IMR-90 (cell line): ENCODE data around the gene UFSP1. TPM values are rescaled to one million over a fixed set of nuclear protein-coding genes. Genes with fewer than 3 reads are reported as not detected.

Source experiments
- ATAC-seq: fragments of 200-7000 bp; cut with Tn5 transposase; 2 replicates; pipeline ENCODE4 v1.9.1; 2020; ENCODE audit warnings: low read depth, mild to moderate bottlenecking, moderate library complexity
- BruUV-seq: library from RNA; stranded (reverse); fragments of 400-500 nt; replicated peaks from 2 replicates; lab custom pipeline; 2021; lab: Mats Ljungman, UMichigan
- CTCF ChIA-PET: fragments of 300-600 bp; formaldehyde crosslinking; extraction: SDS; loops from one replicate; lab custom pipeline; 2021; ENCODE audit warnings: antibody characterized with exemption; lab: Yijun Ruan, JAX
- POLR2A ChIA-PET: fragments of 300-600 bp; sonication (Branson Sonifier 250); formaldehyde crosslinking; loops from one replicate; lab custom pipeline; 2022; ENCODE audit warnings: antibody characterized with exemption; ENCODE audit not compliant: unreplicated experiment; lab: Charles Lee
- DNase-seq: peaks from one replicate; pipeline ENCODE4 v3.0.0; 2013
- H2AFZ ChIP-seq: replicated peaks from 2 replicates; pipeline ENCODE3; 2013; ENCODE audit warnings: low read length, mild to moderate bottlenecking; ENCODE audit not compliant: poor library complexity
- H2AK5ac ChIP-seq: 2 replicates; pipeline ENCODE4 v1.6.1; 2013; ENCODE audit warnings: low read depth, low read length, inconsistent platforms
- H2AK9ac ChIP-seq: replicated peaks from 2 replicates; pipeline ENCODE3; 2013; ENCODE audit warnings: mild to moderate bottlenecking, low read depth, low read length, moderate library complexity; ENCODE audit not compliant: poor library complexity
- H2BK120ac ChIP-seq: 2 replicates; pipeline ENCODE4 v1.6.1; 2013; ENCODE audit warnings: low read depth, low read length, inconsistent platforms
- H2BK15ac ChIP-seq: 3 replicates; pipeline ENCODE4 v1.6.1; 2013; ENCODE audit warnings: low read depth, low read length, inconsistent platforms
- H2BK20ac ChIP-seq: 2 replicates; pipeline ENCODE4 v1.6.1; 2013; ENCODE audit warnings: low read depth, mild to moderate bottlenecking, inconsistent platforms, low read length, moderate library complexity
- H2BK5ac ChIP-seq: 2 replicates; pipeline ENCODE4 v1.6.1; 2013; ENCODE audit warnings: mild to moderate bottlenecking, low read depth, low read length, inconsistent platforms; ENCODE audit not compliant: poor library complexity, severe bottlenecking
- H3K14ac ChIP-seq: replicated peaks from 2 replicates; pipeline ENCODE4 v1.6.1; 2013; ENCODE audit warnings: low read depth, low read length, inconsistent platforms
- H3K18ac ChIP-seq: 2 replicates; pipeline ENCODE4 v1.6.1; 2013; ENCODE audit warnings: low read depth, low read length, control low read depth
- H3K23ac ChIP-seq: 2 replicates; pipeline ENCODE4 v1.6.1; 2013; ENCODE audit warnings: low read depth, low read length, inconsistent platforms
- H3K27ac ChIP-seq: 2 replicates; pipeline ENCODE4 v1.5.1; 2013; ENCODE audit warnings: mild to moderate bottlenecking, control low read depth, low read length; ENCODE audit not compliant: insufficient read depth
- H3K27me3 ChIP-seq: 2 replicates; pipeline ENCODE4 v1.6.1; 2013; ENCODE audit warnings: low read length; ENCODE audit not compliant: control insufficient read depth, insufficient read depth
- H3K36me3 ChIP-seq: 2 replicates; pipeline ENCODE4 v1.6.1; 2013; ENCODE audit warnings: low read length, mixed read lengths; ENCODE audit not compliant: control insufficient read depth, insufficient read depth
- H3K4ac ChIP-seq: 2 replicates; pipeline ENCODE4 v1.6.1; 2013; ENCODE audit warnings: low read depth, low read length, inconsistent platforms
- H3K4me1 ChIP-seq: 2 replicates; pipeline ENCODE4 v1.6.1; 2013; ENCODE audit warnings: low read length, mixed read lengths; ENCODE audit not compliant: control insufficient read depth, insufficient read depth
- H3K4me2 ChIP-seq: 2 replicates; pipeline ENCODE4 v1.6.1; 2013; ENCODE audit warnings: low read depth, mild to moderate bottlenecking, control low read depth, low read length, moderate library complexity
- H3K4me3 ChIP-seq: 2 replicates; pipeline ENCODE4 v1.5.1; 2013; ENCODE audit warnings: low read depth, mild to moderate bottlenecking, control low read depth, low read length, moderate library complexity; ENCODE audit not compliant: insufficient read depth
- H3K56ac ChIP-seq: 2 replicates; pipeline ENCODE4 v1.6.1; 2013; ENCODE audit warnings: low read length, inconsistent platforms; ENCODE audit not compliant: insufficient read depth; ENCODE audit errors: extremely low read depth
- H3K79me1 ChIP-seq, 2 experiments: 2 replicates each; pipeline ENCODE4 v1.6.1; 2013; ENCODE audit warnings: low read length in 2 of 2, inconsistent platforms in 1 of 2, low read depth in 1 of 2
- H3K9ac ChIP-seq: 2 replicates; pipeline ENCODE4 v1.6.1; 2013; ENCODE audit warnings: low read depth, low read length, control low read depth
- H3K9me1 ChIP-seq: 2 replicates; pipeline ENCODE4 v1.6.1; 2013; ENCODE audit warnings: low read length, inconsistent platforms; ENCODE audit not compliant: insufficient read depth
- H3K9me3 ChIP-seq: 2 replicates; pipeline ENCODE4 v1.6.1; 2013; ENCODE audit warnings: low read length; ENCODE audit not compliant: control insufficient read depth, insufficient read depth
- H4K20me1 ChIP-seq: 2 replicates; pipeline ENCODE4 v1.6.1; 2013; ENCODE audit warnings: low read length, inconsistent platforms; ENCODE audit not compliant: insufficient read depth
- H4K5ac ChIP-seq: 2 replicates; pipeline ENCODE4 v1.6.1; 2013; ENCODE audit warnings: mild to moderate bottlenecking, low read depth, low read length, control low read depth
- H4K8ac ChIP-seq, 2 experiments: 2 replicates each; pipeline ENCODE4 v1.6.1; 2013; ENCODE audit warnings: low read depth in 2 of 2, low read length in 2 of 2, control low read depth in 1 of 2, inconsistent platforms in 1 of 2
- H4K91ac ChIP-seq: 2 replicates; pipeline ENCODE4 v1.6.1; 2013; ENCODE audit warnings: low read depth, low read length, inconsistent platforms; ENCODE audit not compliant: insufficient read depth
- BHLHE40 ChIP-seq: fragments of 150-350 bp; IDR thresholded peaks from 2 replicates; pipeline ENCODE4 v1.6.1; 2016; ENCODE audit warnings: mild to moderate bottlenecking, low read depth, low read length
- CEBPB ChIP-seq: IDR thresholded peaks from 2 replicates; pipeline ENCODE4 v1.6.1; 2012; ENCODE audit warnings: low read depth, low read length, improper control_type of control experiment
- CHD1 ChIP-seq: IDR thresholded peaks from 2 replicates; pipeline ENCODE4 v1.6.1; 2012; ENCODE audit warnings: low read depth, low read length, improper control_type of control experiment
- CTCF ChIP-seq: conservative IDR thresholded peaks from 2 replicates; pipeline ENCODE4 v1.5.1; 2012; ENCODE audit warnings: mild to moderate bottlenecking, low read depth, low read length, improper control_type of control experiment
- ELK1 ChIP-seq: fragments of 150-350 bp; IDR thresholded peaks from 2 replicates; pipeline ENCODE4 v1.6.1; 2016; ENCODE audit warnings: low read depth, mild to moderate bottlenecking, low read length, moderate library complexity, borderline replicate concordance
- FOS ChIP-seq: fragments of 150-350 bp; IDR thresholded peaks from 2 replicates; pipeline ENCODE4 v1.6.1; 2016; ENCODE audit warnings: low read depth, low read length
- MAFK ChIP-seq: IDR thresholded peaks from 2 replicates; pipeline ENCODE4 v1.6.1; 2012; ENCODE audit warnings: low read depth, low read length, improper control_type of control experiment
- MAZ ChIP-seq: IDR thresholded peaks from 2 replicates; pipeline ENCODE4 v1.6.1; 2012; ENCODE audit warnings: low read depth, mild to moderate bottlenecking, low read length, improper control_type of control experiment, moderate library complexity, borderline replicate concordance
- MXI1 ChIP-seq: IDR thresholded peaks from 2 replicates; pipeline ENCODE4 v1.6.1; 2012; ENCODE audit warnings: low read depth, mild to moderate bottlenecking, low read length, moderate library complexity, borderline replicate concordance
- NFE2L2 ChIP-seq: fragments of 150-350 bp; IDR thresholded peaks from 2 replicates; pipeline ENCODE4 v1.6.1; 2016; ENCODE audit warnings: low read depth, mild to moderate bottlenecking, low read length
- POLR2A ChIP-seq: IDR thresholded peaks from 2 replicates; pipeline ENCODE4 v1.6.1; 2012; ENCODE audit warnings: mild to moderate bottlenecking, low read depth, low read length
- RAD21 ChIP-seq: IDR thresholded peaks from 2 replicates; pipeline ENCODE4 v1.6.1; 2012; ENCODE audit warnings: low read length, improper control_type of control experiment
- RCOR1 ChIP-seq: IDR thresholded peaks from 2 replicates; pipeline ENCODE4 v1.6.1; 2012; ENCODE audit warnings: mild to moderate bottlenecking, low read length, improper control_type of control experiment; ENCODE audit not compliant: insufficient replicate concordance
- RFX5 ChIP-seq: IDR thresholded peaks from 2 replicates; pipeline ENCODE4 v1.8.0; 2012; ENCODE audit warnings: low read depth, mild to moderate bottlenecking, low read length, moderate library complexity
- WGBS, 2 experiments: methylation state at CpG; one replicate each; pipeline versions ENCODE4 v1.1.5 to v1.1.7; 2013; ENCODE audit warnings: missing lambda C conversion rate in 2 of 2; ENCODE audit not compliant: insufficient read length in 1 of 2; ENCODE audit errors: extremely low coverage in 2 of 2; 5-methylcytosine and 5-hydroxymethylcytosine counted together
- dilution Hi-C: fragments of 300-500 bp; cut with HindIII; formaldehyde crosslinking; loops from one replicate; pipeline ENCODE4 v1.14.3; 2018; ENCODE audit warnings: low sequenced_read_pairs; ENCODE audit not compliant: unreplicated experiment
- in situ Hi-C: fragments of 300-500 bp; cut with MboI; formaldehyde crosslinking; loops from 3 replicates; pipeline ENCODE4 v1.14.3; 2019; ENCODE audit warnings: low sequenced_read_pairs, inconsistent platforms, mixed read lengths
- intact Hi-C: fragments of 100-400 bp; cut with micrococcal nuclease; formaldehyde crosslinking; loops from 2 replicates; pipeline ENCODE4 v1.10.0; 2022
- polyA plus RNA-seq, 3 experiments: library from polyadenylated mRNA; depleted of rRNA; stranded (reverse); fragments of >200 nt; gene quantifications; 2 replicates each; pipeline ENCODE4 v1.2.3, GENCODE V29; 2012; ENCODE audit warnings: low replicate concordance in 1 of 3
- total RNA-seq: library from RNA; depleted of rRNA; stranded (reverse); fragments of >200 nt; gene quantifications from 2 replicates; pipeline ENCODE4 v1.2.3, GENCODE V29; 2012

UFSP1 gene
- total and polyA plus RNA-seq, 2 of the 4 experiments (the other 2 are of a cell fraction): 0.36 to 1.0 TPM

GRCh38 chr7:100882785-100883526 lies 6.6 kb downstream of the UFSP1 start (continued):
- no peak for TF ChIP-seq MAFK

- H2AK5ac ChIP-seq: no peak overlapping the region
- CTCF ChIA-PET: no interaction called here
- no peak for TF ChIP-seq CHD1
- no peak for TF ChIP-seq BHLHE40
- TF ChIP-seq RAD21: no peak
- TF ChIP-seq MXI1: no peak
- no peak for TF ChIP-seq NFE2L2
- TF ChIP-seq MAZ: no peak
- no peak for TF ChIP-seq ELK1
- TF ChIP-seq CTCF: no peak
- TF ChIP-seq MAFK: no peak
- no peak for TF ChIP-seq POLR2A
- TF ChIP-seq CEBPB: no peak
- TF ChIP-seq FOS: no peak
- no peak for TF ChIP-seq RCOR1
- no peak for TF ChIP-seq RFX5
Measured at GRCh38 chr7:100882201-100882600, 7.3 kb downstream of the UFSP1 start.

More at GRCh38 chr7:100882201-100882600, 7.3 kb downstream of the UFSP1 start:
- Histone ChIP-seq H3K9me3 (no peaks in the 10 kb centered on the region), H3K36me3 (peaks cover 79% of the 10 kb centered on the region), H4K20me1 (peaks cover 39% of the 10 kb centered on the region), H3K18ac (no peak overlapping the region), H3K9ac (no peak overlapping the region), H3K4ac (no peak overlapping the region), H3K79me1 (peaks cover 36 to 70% of the 10 kb centered on the region in 2 experiments), H2BK15ac (no peak overlapping the region), H3K56ac (no peak overlapping the region), H3K4me3 (no peak overlapping the region), H4K91ac (no peak overlapping the region), H2AFZ (no peak overlapping the region), H3K23ac (no peak overlapping the region), H2BK120ac (no peak overlapping the region), H4K5ac (no peak overlapping the region), H3K27me3 (no peaks in the 10 kb centered on the region), H3K4me2 (no peak overlapping the region), H2BK20ac (no peak overlapping the region), H2BK5ac (no peak overlapping the region), H3K14ac (no peak overlapping the region), H2AK9ac (no peak overlapping the region), H3K4me1 (peaks cover 2% of the 10 kb centered on the region; the same call in 1 of the 2 replicates), H3K9me1 (no peaks in the 10 kb centered on the region; the same call in 1 of the 2 replicates), H3K27ac (no peak overlapping the region), H4K8ac (no peak overlapping the region)
- no peak for ATAC-seq
- no TSS peak for BruUV-seq
- WGBS, 2 experiments: 94% methylated on average over 5 of the region's 9 CpGs; no CpG with 5 or more reads in 1 of the 2 experiments
- in situ Hi-C loops: no loop called here
- DNase-seq: no peak
- intact Hi-C loops: no loop called here
- dilution Hi-C loops: no loop called here
- POLR2A ChIA-PET: no interaction called here
